ENCODE data around the gene RGPD6. TPM values are rescaled to one million over a fixed set of nuclear protein-coding genes. Genes with fewer than 3 reads are reported as not detected.
"Not testable (repeated sequence)": the region's sequence is repeated elsewhere in the genome, so short reads cannot be mapped to it uniquely, and the experiment has no call there.

The RGPD6 gene
- total RNA-seq, 1 donor from 2014 or later: 26.9 TPM

GRCh38 chr2:110482697-110483096 is 94.3 kb downstream of the RGPD6 start:
- DNase-seq (ENCODE audit: low spot score): not testable (repeated sequence)

DNA sequence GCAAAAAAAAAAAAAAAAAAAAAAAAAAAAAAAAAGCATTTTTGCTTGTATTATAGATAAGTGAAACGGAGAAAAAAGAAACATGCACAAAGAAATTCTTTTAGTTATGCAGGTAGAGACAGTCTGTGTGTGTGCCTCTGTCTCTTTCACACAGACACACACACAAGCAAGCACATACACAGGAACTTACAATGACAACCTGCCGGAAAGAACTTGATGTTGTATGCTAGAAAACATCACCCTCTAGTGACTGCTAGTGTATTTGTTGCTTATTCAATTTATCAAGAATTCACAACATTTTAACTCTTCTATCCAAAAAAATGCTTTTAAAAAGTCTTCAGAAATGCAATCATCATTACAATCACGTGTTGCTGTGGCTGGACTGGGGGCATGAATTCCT is 95.8 kb downstream of the RGPD6 start:
- DNase-seq (ENCODE audit: low spot score): not testable (repeated sequence)

DNA sequence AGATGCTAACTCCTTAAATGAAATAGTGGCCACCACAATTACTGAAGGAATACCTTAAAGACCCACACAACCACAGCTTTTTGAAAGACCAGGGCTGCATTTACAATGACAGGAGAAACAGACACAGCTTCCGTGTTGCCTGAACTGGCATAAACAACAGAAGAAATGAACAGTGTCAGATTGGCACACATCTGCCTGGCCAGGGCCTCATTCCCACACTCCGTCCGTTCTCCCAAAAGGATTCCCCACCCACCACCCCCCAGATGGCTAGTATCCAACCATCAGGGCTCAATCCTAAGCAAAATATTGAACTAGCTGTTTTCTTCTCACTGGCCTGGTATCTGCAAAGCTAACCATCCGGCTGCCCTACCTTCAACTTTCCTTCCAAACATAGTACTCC is 96.9 kb downstream of the RGPD6 start:
- not testable (repeated sequence) for DNase-seq (ENCODE audit: low spot score)

GRCh38 chr2:110477370-110477769 is 99.7 kb downstream of the RGPD6 start:
- DNase-seq (ENCODE audit: low spot score): not testable (repeated sequence)

DNA sequence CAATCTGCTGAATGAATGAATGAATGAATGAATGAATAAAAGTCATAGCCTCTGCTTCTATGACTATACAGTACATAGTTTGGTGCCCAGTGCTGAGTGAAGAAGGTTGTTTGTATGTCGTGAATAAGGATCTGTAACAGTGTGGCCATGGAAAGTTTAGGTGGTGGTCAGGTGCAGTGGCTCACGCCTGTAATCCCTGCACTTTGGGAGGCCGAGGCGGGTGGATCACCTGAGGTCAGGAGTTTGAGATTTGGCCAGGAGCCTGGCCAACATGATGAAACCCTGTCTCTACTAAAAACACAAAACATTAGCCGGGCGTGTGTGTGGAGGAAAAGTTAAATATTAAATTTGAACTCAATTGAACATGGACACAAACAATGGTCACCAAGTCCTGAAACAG is 100.1 kb downstream of the RGPD6 start:
- not testable (repeated sequence) for DNase-seq (ENCODE audit: low spot score)

DNA sequence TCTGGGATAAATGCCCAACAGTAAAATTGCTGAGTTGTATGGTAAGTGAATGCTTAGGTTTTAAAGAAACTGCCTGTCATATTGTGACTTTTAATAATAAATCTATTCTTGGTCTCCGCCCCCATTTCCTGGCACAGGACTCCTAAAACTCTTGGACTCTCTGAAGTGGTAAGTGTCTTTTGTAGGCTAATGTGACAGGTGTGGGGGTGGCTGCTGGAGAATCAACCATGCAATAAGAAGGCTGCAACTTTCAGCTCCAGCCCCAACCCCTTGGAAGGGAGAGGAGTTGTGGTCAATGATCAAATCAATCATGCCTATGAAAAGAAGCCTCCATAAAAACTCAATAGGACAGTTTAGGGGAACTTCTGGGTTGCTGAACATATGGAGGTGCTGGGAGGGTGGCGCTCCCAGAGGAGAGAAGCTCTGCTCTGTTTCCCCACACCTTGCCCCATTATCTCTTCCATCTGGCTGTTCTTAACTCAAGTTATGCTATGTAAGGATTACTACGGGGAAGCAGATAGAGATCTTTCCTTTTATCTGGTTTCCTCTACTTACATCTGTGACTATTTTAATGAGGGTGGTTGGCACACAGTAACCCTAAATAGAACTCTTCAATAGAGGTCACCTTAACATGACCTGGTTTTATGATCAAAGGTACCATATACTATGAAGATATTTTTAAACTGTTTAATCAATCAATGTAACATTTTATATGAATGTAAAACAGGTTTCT is 101.2 kb downstream of the RGPD6 start:
- not testable (repeated sequence) for DNase-seq (ENCODE audit: low spot score)

DNA sequence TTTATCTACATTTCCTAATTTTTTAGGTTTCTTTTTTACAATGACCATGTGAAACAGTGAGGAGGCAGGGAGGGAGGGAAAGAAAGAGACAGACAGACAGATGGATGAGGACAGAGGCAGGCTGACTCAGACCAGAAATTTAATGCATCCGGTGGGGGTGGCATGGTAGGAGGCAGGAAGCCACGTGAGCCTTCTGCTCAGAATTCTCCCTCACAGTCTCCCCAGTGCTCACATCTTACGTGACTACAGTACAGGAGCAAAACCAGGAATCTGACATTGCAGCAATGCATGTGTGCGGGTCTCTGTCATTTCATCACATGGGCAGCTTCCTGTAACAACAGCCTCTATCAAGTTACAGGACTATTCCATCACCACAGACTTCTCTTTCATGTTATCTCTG is 102.1 kb downstream of the RGPD6 start:
- not testable (repeated sequence) for DNase-seq (ENCODE audit: low spot score)

DNA sequence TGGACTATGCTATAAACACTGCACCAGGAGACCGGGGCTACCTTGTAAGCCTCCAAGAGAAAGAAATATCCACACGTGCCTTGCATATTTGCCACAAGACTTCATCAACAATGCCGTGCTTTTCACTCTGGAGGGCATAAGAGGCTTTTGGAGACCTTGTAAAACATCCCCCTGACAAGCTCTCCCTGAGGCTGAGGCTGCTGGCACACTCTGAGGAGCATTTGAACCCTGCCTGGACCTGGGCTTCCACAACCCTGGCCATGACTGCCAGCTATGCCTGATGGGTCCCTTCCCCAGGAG is 104.0 kb downstream of the RGPD6 start:
- DNase-seq (ENCODE audit: low spot score): not testable (repeated sequence)

DNA sequence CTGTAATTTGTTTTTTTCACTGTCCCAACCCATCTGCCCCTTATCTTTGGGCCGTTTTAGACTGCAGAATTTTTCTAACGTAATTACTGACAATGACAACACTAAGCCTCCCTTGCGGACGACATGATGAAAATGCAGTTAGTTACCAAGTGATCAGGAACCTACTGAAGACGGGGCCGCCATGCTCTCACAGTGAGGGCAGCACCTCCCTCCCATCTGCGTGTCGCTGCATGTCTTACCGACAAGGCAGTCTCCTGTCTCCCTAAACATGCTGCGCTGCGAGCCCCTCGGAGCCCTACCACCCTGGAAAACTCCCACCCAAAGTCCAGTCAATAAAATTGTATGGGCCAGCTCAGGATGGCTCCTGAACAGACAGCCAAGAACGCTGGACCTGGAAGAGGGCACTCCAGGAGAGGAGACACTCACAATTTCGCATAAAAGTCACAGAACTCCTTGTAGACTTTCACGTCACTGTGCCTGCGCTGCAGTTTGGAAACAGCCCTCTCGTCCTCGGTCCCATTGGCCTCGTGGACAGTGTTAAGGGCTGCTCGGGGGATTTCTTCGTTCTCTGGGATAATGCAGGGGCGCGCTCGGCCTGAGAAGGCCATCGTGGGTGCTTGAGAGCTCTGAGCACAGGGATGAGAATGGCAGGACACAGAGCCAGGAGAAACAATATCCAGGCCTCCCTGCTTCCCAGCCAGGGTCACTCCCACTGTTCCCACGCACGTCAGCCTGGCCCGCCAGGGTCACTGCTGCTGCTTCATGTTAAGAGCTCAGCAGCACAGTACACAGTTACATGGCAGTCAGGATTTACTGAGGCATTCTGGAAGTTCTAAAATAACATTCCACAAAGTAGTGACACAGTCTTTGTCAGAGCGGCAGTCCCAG is 104.6 kb downstream of the RGPD6 start, which contains the start of gene LIMS4:
Gene LIMS4, minus strand, starts transcription at position 646 of the 888 bp plus-strand sequence. Its CDS starts 38 bp downstream, at position 608.
- DNase-seq (ENCODE audit: low spot score): not testable (repeated sequence)

DNA sequence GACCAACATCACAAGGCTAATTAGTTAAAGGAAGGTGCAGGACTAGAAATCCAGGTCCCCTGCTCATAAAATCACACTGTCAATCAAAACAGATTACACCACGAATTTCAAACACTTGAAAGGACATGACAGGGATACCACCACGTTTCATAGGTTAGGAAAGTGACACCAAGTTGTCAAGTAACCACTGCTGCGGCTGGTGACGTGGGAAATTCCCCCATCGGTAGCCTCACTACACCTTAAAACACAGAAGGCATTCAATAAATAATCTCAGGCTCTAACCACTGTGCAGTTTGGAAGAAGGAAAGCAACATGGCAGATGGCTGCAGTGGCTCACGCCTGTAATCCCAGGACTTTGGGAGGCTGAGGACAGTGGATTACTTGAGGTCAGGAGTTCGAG is 108.1 kb downstream of the RGPD6 start:
- not testable (repeated sequence) for DNase-seq (ENCODE audit: low spot score)

DNA sequence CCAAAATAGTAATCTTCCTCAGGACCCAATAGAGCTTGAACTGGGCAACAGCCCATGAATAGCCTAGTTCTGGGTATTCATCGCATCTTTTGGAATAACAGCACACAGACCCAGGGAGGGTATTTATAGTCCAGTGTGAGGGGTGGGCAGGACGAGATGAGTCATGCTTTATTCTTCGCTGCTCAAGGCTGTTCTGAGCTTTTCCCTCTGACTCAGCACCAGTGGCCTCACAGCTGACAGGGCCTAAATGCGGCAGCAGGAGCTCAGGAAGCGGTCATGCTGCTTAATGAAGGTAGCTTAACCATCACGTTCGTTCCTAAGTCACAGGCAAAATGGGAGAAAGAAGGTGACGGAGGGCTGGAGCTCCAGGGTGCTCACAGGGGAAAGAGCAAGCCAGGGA is 111.7 kb downstream of the RGPD6 start:
- not testable (repeated sequence) for DNase-seq (ENCODE audit: low spot score)

Other genes starting within 250 kb of the RGPD6 start
- gene LIMS4, start 104.4 kb downstream of the RGPD6 start, total RNA-seq: 4.9 TPM
- 0.26 TPM for gene BUB1, start 100.8 kb upstream of the RGPD6 start, total RNA-seq
- not detected for gene ACOXL, start 155.4 kb upstream of the RGPD6 start, total RNA-seq